AG04449 (cell line): ENCODE measurements around the gene TALDO1.

Source experiments
- CTCF ChIA-PET: fragments of 350-600 bp; formaldehyde crosslinking; extraction: SDS; loops from one replicate; lab custom pipeline; 2021; ENCODE audit warnings: antibody characterized with exemption; lab: Yijun Ruan, JAX
- POLR2A ChIA-PET: fragments of 400-600, 350-600 bp; formaldehyde crosslinking; extraction: SDS; loops from one replicate; lab custom pipeline; 2020; ENCODE audit warnings: antibody characterized with exemption, inconsistent platforms; lab: Yijun Ruan, JAX
- DNase-seq: peaks from one replicate; pipeline ENCODE4 v3.0.0-alpha.2; 2010; ENCODE audit warnings: low read depth, low spot score
- H3K4me3 ChIP-seq: 2 replicates; pipeline ENCODE4 v1.5.1; 2011; ENCODE audit warnings: low read depth, mild to moderate bottlenecking, control low read depth, low read length
- CTCF ChIP-seq: IDR thresholded peaks from one replicate; pipeline ENCODE4 v1.5.1; 2011; ENCODE audit warnings: mild to moderate bottlenecking, moderate library complexity, low read length, control low read depth, inconsistent platforms; ENCODE audit not compliant: insufficient read depth; ENCODE audit errors: missing control alignments

TALDO1 gene

GRCh38 chr11:772429-773390, 25.4 kb downstream of the TALDO1 start:
- no peak for TF ChIP-seq CTCF
- POLR2A ChIA-PET, result no interaction called here
- CTCF ChIA-PET, result interaction anchor here (1.3 kb wide), 1 partner anchor 11 kb away, joined by 6 read pairs; no protein-coding TSS in a partner anchor

GRCh38 chr11:773425-773824, 26.2 kb downstream of the TALDO1 start:
- POLR2A ChIA-PET, result no interaction called here
- TF ChIP-seq CTCF, result no peak
- DNase-seq, result no peak
- CTCF ChIA-PET, result interaction anchor here (1.3 kb wide), 1 partner anchor 10 kb away, joined by 6 read pairs; no protein-coding TSS in a partner anchor
- H3K4me3 ChIP-seq, result no peak overlapping the region

More at GRCh38 chr11:772429-773390, 25.4 kb downstream of the TALDO1 start:
- DNase-seq, result no peak
- no peak overlapping the region for H3K4me3 ChIP-seq

GRCh38 chr11:773830-774229, 26.6 kb downstream of the TALDO1 start:
- TF ChIP-seq CTCF, result no peak
- H3K4me3 ChIP-seq, result no peak overlapping the region
- POLR2A ChIA-PET, result no interaction called here
- CTCF ChIA-PET, result interaction anchor here (1.3 kb wide), 1 partner anchor 10 kb away, joined by 6 read pairs; no protein-coding TSS in a partner anchor
- DNase-seq, result no peak

- peak overlapping the region; percentile 33; the same call in 1 of the 2 replicates for H3K4me3 ChIP-seq
- DNase-seq, result no peak
- no peak for TF ChIP-seq CTCF
- CTCF ChIA-PET, result interaction anchor here (1.3 to 5.1 kb wide), 4 partner anchors 9 to 220 kb away, joined by 5 to 25 read pairs (median 7); no protein-coding TSS in a partner anchor
- POLR2A ChIA-PET, result interaction anchor here (0.9 kb wide), 1 partner anchor 12 kb away, joined by 3 read pairs; no protein-coding TSS in a partner anchor
Observed at GRCh38 chr11:774873-775592, 27.8 kb downstream of the TALDO1 start.

GRCh38 chr11:776263-776560, 28.9 kb downstream of the TALDO1 start:
- CTCF ChIA-PET, result interaction anchor here (0.8 to 5.1 kb wide), 8 partner anchors 8 to 221 kb away, joined by 3 to 25 read pairs (median 4); no protein-coding TSS in a partner anchor
- DNase-seq, result no peak
- no peak for TF ChIP-seq CTCF
- peak overlapping the region; percentile 73 for H3K4me3 ChIP-seq
- POLR2A ChIA-PET, result interaction anchor here (1.2 to 1.9 kb wide), 2 partner anchors 15 to 19 kb away, joined by 3 to 10 read pairs; no protein-coding TSS in a partner anchor
